GM19043 (cell line): Measurements from ENCODE around the gene TMEM135.
"Not testable (repeated sequence)": the region's sequence is repeated elsewhere in the genome, so short reads cannot be mapped to it uniquely, and the experiment has no call there.

Experiments used
- ATAC-seq: cut with Tn5 transposase; IDR thresholded peaks from one replicate; pipeline ENCODE4 v1.9.1; 2021; ENCODE audit warnings: low read depth; ENCODE audit not compliant: unreplicated experiment

Gene TMEM135

GRCh38 chr11:87037450-87038234 is at the start of gene TMEM135:
Gene TMEM135, plus strand, starts transcription at chr11:87037934. Its CDS starts 112 bp downstream, at chr11:87038046.
- peak; percentile 99 for ATAC-seq

GRCh38 chr11:86988351-86988881 is 49.3 kb upstream of the TMEM135 start:
- ATAC-seq, result no peak

- no peak for ATAC-seq
Measured at GRCh38 chr11:86990031-86990430, 47.7 kb upstream of the TMEM135 start.

- ATAC-seq, result no peak
Measured at GRCh38 chr11:86990515-86990914, 47.2 kb upstream of the TMEM135 start.

GRCh38 chr11:86991341-86991740 is 46.4 kb upstream of the TMEM135 start:
- ATAC-seq, result no peak

GRCh38 chr11:86992340-86992739 is 45.4 kb upstream of the TMEM135 start:
- not testable (repeated sequence) for ATAC-seq

GRCh38 chr11:86993031-86993430 is 44.7 kb upstream of the TMEM135 start:
- no peak for ATAC-seq

- ATAC-seq, result no peak
Measured at GRCh38 chr11:86996953-86997570, 40.7 kb upstream of the TMEM135 start.

GRCh38 chr11:86999388-86999787 is 38.3 kb upstream of the TMEM135 start:
- ATAC-seq, result no peak

GRCh38 chr11:86999859-87000753 is 37.6 kb upstream of the TMEM135 start:
- ATAC-seq, result no peak

GRCh38 chr11:87002918-87003317 is 34.8 kb upstream of the TMEM135 start:
- no peak for ATAC-seq

GRCh38 chr11:87004281-87004680 is 33.5 kb upstream of the TMEM135 start:
- not testable (repeated sequence) for ATAC-seq

GRCh38 chr11:87005569-87005921 is 32.2 kb upstream of the TMEM135 start:
- no peak for ATAC-seq

GRCh38 chr11:87006035-87006434 is 31.7 kb upstream of the TMEM135 start:
- no peak for ATAC-seq

GRCh38 chr11:87007963-87008362 is 29.8 kb upstream of the TMEM135 start:
- no peak for ATAC-seq

- no peak for ATAC-seq
Measured at GRCh38 chr11:87012089-87012488, 25.6 kb upstream of the TMEM135 start.

- ATAC-seq, result no peak
Measured at GRCh38 chr11:87012673-87013072, 25.1 kb upstream of the TMEM135 start.

GRCh38 chr11:87013912-87014825 is 23.6 kb upstream of the TMEM135 start:
- ATAC-seq, result no peak

- no peak for ATAC-seq
Measured at GRCh38 chr11:87015645-87016044, 22.1 kb upstream of the TMEM135 start.
